DOHH2 (cell line): ENCODE results near the gene ERRFI1.
"Not testable (repeated sequence)": the region's sequence is repeated elsewhere in the genome, so short reads cannot be mapped to it uniquely, and the experiment has no call there.

Experiments
- H3F3A ChIP-seq: fragments of 200-600 bp; sonication (generic), shearing (Covaris generic); 2 replicates; pipeline ENCODE4 v1.6.0; 2016; ENCODE audit warnings: antibody characterized with exemption, mild to moderate bottlenecking; ENCODE audit not compliant: control insufficient read depth, insufficient read depth
- H3K27ac ChIP-seq: fragments of 200-600 bp; sonication (generic); 2 replicates; pipeline ENCODE4 v1.5.1; 2014; ENCODE audit warnings: low read depth, mild to moderate bottlenecking, low read length, moderate library complexity
- H3K27me3 ChIP-seq: fragments of 200-600 bp; sonication (generic); 2 replicates; pipeline ENCODE4 v1.6.1; 2014; ENCODE audit warnings: mild to moderate bottlenecking, low read length, mixed read lengths; ENCODE audit not compliant: control insufficient read depth
- H3K36me3 ChIP-seq: fragments of 200-600 bp; sonication (generic); 2 replicates; pipeline ENCODE4 v1.6.1; 2014; ENCODE audit warnings: mild to moderate bottlenecking, low read length, moderate library complexity, mixed read lengths; ENCODE audit not compliant: control insufficient read depth
- H3K4me1 ChIP-seq: fragments of 200-600 bp; sonication (generic); 2 replicates; pipeline ENCODE4 v1.6.1; 2014; ENCODE audit warnings: mild to moderate bottlenecking, low read length, mixed read lengths; ENCODE audit not compliant: control insufficient read depth
- H3K4me2 ChIP-seq: fragments of 200-600 bp; sonication (generic); 2 replicates; pipeline ENCODE4 v1.6.0; 2014; ENCODE audit warnings: mild to moderate bottlenecking, low read length, moderate library complexity
- H3K4me3 ChIP-seq: fragments of 200-600 bp; sonication (generic); 2 replicates; pipeline ENCODE4 v1.5.1; 2014; ENCODE audit warnings: mild to moderate bottlenecking, low read length, mixed read lengths
- H3K79me2 ChIP-seq: fragments of 200-600 bp; sonication (generic); 2 replicates; pipeline ENCODE4 v1.6.1; 2014; ENCODE audit warnings: mild to moderate bottlenecking, low read length, mixed read lengths; ENCODE audit not compliant: control insufficient read depth
- H3K9me2 ChIP-seq: fragments of 200-600 bp; sonication (generic); replicated peaks from 2 replicates; pipeline ENCODE4 v1.6.1; 2014; ENCODE audit warnings: mild to moderate bottlenecking, low read length, mixed read lengths; ENCODE audit not compliant: control insufficient read depth
- H3K9me3 ChIP-seq: fragments of 200-600 bp; sonication (generic); 2 replicates; pipeline ENCODE4 v1.6.1; 2014; ENCODE audit warnings: antibody characterized with exemption, low read length, mixed read lengths; ENCODE audit not compliant: control insufficient read depth, insufficient read depth
- H4K20me1 ChIP-seq: fragments of 200-600 bp; sonication (generic); 2 replicates; pipeline ENCODE4 v1.6.0; 2014; ENCODE audit warnings: low read depth, mild to moderate bottlenecking, antibody characterized with exemption, low read length, moderate library complexity; ENCODE audit not compliant: control insufficient read depth, insufficient read depth
- EZH2phosphoT487 ChIP-seq: fragments of 200-600 bp; sonication (generic); IDR thresholded peaks from 2 replicates; pipeline ENCODE4 v1.6.1; 2017; ENCODE audit warnings: borderline replicate concordance, mild to moderate bottlenecking, antibody characterized with exemption, low read length, moderate library complexity, mixed read lengths
- TF ChIP-seq, protein P1 (sequence below): fragments of 200-600 bp; sonication (generic); IDR thresholded peaks from one replicate; pipeline ENCODE4 v1.5.1; 2014; ENCODE audit warnings: antibody characterized with exemption, mild to moderate bottlenecking, low read depth, low read length; ENCODE audit not compliant: poor library complexity, severe bottlenecking

Gene ERRFI1

DNA sequence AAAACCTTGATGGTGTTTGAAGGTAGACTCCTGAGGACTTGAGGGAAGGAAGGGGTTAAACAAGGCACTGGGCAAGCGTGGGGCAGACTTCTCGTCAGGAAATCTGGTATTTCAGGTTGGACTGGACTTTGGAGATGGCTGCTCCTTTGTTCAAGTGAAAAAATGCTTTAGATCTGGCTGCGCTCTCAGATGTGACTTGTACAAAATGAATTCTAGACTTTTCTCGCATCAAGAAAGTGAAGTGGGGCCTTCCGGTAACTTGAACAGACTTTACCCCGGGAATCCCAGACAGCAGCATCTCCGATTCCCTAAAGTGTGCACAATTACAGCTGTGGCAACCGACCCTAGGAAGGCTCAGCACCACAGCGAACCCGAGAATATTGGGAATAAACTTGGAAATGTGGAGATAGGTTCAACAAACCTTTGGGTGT is 44.3 kb upstream of the ERRFI1 start:
- Histone ChIP-seq H3K4me1 (no peaks in the 10 kb centered on the region), H3F3A (no peaks in the 10 kb centered on the region), H3K36me3 (no peaks in the 10 kb centered on the region), H3K79me2 (no peaks in the 10 kb centered on the region), H3K4me3 (no peak overlapping the region), H3K9me2 (no peaks in the 10 kb centered on the region), H3K9me3 (no peaks in the 10 kb centered on the region), H4K20me1 (no peaks in the 10 kb centered on the region), H3K27ac (no peak overlapping the region), H3K27me3 (no peaks in the 10 kb centered on the region), H3K4me2 (no peak overlapping the region)
- TF ChIP-seq, protein P1, sequence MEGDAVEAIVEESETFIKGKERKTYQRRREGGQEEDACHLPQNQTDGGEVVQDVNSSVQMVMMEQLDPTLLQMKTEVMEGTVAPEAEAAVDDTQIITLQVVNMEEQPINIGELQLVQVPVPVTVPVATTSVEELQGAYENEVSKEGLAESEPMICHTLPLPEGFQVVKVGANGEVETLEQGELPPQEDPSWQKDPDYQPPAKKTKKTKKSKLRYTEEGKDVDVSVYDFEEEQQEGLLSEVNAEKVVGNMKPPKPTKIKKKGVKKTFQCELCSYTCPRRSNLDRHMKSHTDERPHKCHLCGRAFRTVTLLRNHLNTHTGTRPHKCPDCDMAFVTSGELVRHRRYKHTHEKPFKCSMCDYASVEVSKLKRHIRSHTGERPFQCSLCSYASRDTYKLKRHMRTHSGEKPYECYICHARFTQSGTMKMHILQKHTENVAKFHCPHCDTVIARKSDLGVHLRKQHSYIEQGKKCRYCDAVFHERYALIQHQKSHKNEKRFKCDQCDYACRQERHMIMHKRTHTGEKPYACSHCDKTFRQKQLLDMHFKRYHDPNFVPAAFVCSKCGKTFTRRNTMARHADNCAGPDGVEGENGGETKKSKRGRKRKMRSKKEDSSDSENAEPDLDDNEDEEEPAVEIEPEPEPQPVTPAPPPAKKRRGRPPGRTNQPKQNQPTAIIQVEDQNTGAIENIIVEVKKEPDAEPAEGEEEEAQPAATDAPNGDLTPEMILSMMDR, result no peak
- TF ChIP-seq EZH2phosphoT487, result no peak

DNA sequence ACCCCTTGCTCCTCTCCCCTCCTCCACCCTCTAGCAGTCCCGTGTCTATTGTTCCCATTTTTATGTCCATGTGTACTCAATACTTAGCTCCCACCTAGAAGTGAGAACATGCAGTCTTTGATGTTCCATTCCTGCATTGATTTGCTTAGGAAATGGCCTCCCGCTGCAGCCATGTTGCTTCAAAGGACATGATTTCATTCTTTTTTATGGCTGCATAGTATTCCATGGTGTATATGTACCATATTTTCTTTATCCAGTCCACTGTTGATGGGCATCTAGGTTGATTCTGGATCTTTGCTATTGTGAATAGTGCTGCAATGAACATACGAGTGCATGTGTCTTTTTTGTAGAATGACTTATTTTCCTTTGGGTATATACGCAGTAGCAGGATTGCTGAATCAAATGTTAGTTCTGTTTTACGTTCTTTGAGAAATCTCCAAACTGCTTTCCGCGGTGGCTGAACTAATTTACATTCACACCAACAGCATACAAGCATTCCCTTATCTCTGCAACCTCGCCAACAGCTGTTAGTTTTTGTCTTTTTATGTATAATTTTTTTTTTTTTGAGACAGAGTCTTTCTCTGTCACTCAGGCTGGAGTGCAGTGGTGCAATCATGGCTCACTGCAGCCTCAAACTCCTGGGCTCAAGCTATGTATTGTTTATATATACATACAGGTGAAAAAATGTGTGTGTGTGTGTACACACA is 43.7 kb upstream of the ERRFI1 start:
- H3K9me2 ChIP-seq, H3K27me3 ChIP-seq, H4K20me1 ChIP-seq, H3K4me1 ChIP-seq, H3K36me3 ChIP-seq, H3K9me3 ChIP-seq, H3K79me2 ChIP-seq, H3K27ac ChIP-seq, H3F3A ChIP-seq, H3K4me2 ChIP-seq, H3K4me3 ChIP-seq: not testable (repeated sequence)

DNA sequence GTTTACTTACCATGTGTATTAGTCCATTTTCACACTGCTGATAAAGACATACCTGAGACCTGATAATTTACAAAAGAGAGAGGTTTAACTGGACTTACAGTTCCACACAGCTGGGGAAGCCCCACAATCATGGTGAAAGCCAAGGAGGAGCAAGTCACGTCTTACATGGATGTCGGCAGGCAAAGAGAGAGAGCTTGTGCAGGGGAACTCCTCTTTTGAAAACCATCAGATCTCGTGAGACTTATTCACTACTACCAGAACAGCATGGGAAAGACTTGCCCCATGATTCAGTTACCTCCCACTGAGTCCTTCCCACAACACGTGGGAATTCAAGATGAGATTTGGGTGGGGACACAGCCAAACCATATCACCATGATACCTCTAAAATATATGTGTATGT is 39.3 kb upstream of the ERRFI1 start:
- H3K4me1 ChIP-seq, result no peaks in the 10 kb centered on the region
- H3K27me3 ChIP-seq, result peaks cover 3% of the 10 kb centered on the region
- no peaks in the 10 kb centered on the region for H4K20me1 ChIP-seq
- H3F3A ChIP-seq, result no peaks in the 10 kb centered on the region
- H3K4me2 ChIP-seq, result no peak overlapping the region
- no peaks in the 10 kb centered on the region for H3K79me2 ChIP-seq
- H3K9me2 ChIP-seq, result no peaks in the 10 kb centered on the region
- no peak overlapping the region for H3K4me3 ChIP-seq
- H3K9me3 ChIP-seq, result no peaks in the 10 kb centered on the region
- no peak overlapping the region for H3K27ac ChIP-seq
- H3K36me3 ChIP-seq, result no peaks in the 10 kb centered on the region
- no peak for TF ChIP-seq EZH2phosphoT487
- TF ChIP-seq, protein P1, result no peak

DNA sequence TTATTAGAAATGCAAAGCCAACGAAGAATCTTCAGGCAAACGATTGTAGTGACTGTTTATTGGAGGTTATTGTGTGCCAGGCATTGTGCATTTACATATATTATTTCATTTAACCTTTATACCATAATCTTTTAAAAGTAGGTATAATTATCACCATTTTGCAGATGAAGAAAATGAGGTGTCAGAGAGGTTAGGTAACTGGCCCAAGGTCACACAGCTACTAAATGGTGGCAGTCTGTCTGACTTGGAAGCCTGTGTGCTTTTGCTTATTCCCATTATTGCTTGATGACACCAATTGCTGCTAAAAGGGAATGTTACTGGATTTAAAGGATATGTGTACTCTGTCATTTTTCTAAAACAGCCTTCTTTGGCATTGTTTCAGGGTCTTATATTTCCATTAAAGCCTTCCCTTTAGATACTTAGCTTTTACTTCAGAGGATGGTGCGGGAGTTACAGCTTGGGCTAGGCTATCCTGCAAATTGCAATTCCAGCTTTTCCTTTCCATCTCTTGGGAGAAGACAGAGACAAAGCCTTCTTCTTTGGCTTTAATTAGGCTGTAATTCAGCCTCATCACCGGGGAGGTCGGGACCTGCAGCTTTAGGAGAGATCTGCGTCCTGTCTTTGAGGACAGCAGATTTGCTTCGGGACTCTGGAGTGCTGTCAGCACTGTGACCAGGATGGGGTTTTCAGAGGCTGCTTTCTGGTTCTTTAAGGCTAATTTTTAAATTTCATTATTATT is 37.4 kb upstream of the ERRFI1 start:
- Histone ChIP-seq H4K20me1 (no peaks in the 10 kb centered on the region), H3K4me1 (no peaks in the 10 kb centered on the region), H3K4me2 (no peak overlapping the region), H3K27ac (no peak overlapping the region), H3F3A (no peaks in the 10 kb centered on the region), H3K4me3 (no peak overlapping the region), H3K9me3 (no peaks in the 10 kb centered on the region), H3K9me2 (no peaks in the 10 kb centered on the region), H3K79me2 (no peaks in the 10 kb centered on the region), H3K27me3 (peaks cover 3% of the 10 kb centered on the region), H3K36me3 (no peaks in the 10 kb centered on the region)
- no peak for TF ChIP-seq EZH2phosphoT487
